WERI-Rb-1 (cell line): ENCODE measurements around the gene C13orf46.

Experiments
- DNase-seq: peaks from one replicate; pipeline ENCODE4 v3.0.0-alpha.2; 2020
- H3K27ac ChIP-seq: fragments of 250-450 bp; sonication (Bioruptor Pico); 2 replicates; pipeline ENCODE4 v1.5.1; 2020; ENCODE audit warnings: mild to moderate bottlenecking, moderate library complexity
- H3K27me3 ChIP-seq: fragments of 250-450 bp; sonication (Bioruptor Pico); 2 replicates; pipeline ENCODE4 v1.5.1; 2021; ENCODE audit warnings: mild to moderate bottlenecking, low read depth, moderate library complexity; ENCODE audit not compliant: insufficient read depth, severe bottlenecking
- H3K36me3 ChIP-seq: fragments of 250-450 bp; sonication (Bioruptor Pico); 2 replicates; pipeline ENCODE4 v1.5.1; 2020; ENCODE audit warnings: mild to moderate bottlenecking, moderate library complexity
- H3K4me3 ChIP-seq: 2 replicates; pipeline ENCODE4 v1.5.1; 2011; ENCODE audit warnings: low read depth, mild to moderate bottlenecking, control low read depth, low read length
- H3K9me3 ChIP-seq: fragments of 250-450 bp; sonication (Bioruptor Pico); 2 replicates; pipeline ENCODE4 v1.5.1; 2021; ENCODE audit warnings: mild to moderate bottlenecking, moderate library complexity; ENCODE audit not compliant: severe bottlenecking
- CTCF ChIP-seq: IDR thresholded peaks from 2 replicates; pipeline ENCODE4 v1.5.1; 2011; ENCODE audit warnings: low read depth, mild to moderate bottlenecking, control low read depth, inconsistent platforms, low read length

Gene C13orf46

GRCh38 chr13:113967729-113968462 is 6.0 kb downstream of the C13orf46 start:
- DNase-seq = no peak
- peaks cover 17% of the 10 kb centered on the region for H3K9me3 ChIP-seq
- H3K27ac ChIP-seq = no peak overlapping the region
- no peak overlapping the region for H3K4me3 ChIP-seq
- no peaks in the 10 kb centered on the region for H3K36me3 ChIP-seq
- peaks cover 10% of the 10 kb centered on the region for H3K27me3 ChIP-seq
- TF ChIP-seq CTCF = no peak

- no peaks in the 10 kb centered on the region for H3K36me3 ChIP-seq
- H3K27me3 ChIP-seq = peaks cover 17% of the 10 kb centered on the region
- DNase-seq = no peak
- no peak overlapping the region for H3K27ac ChIP-seq
- H3K9me3 ChIP-seq = peaks cover 19% of the 10 kb centered on the region
- no peak for TF ChIP-seq CTCF
- H3K4me3 ChIP-seq = no peak overlapping the region
Observed at GRCh38 chr13:113967206-113967720, 6.6 kb downstream of the C13orf46 start.

- no peak for TF ChIP-seq CTCF
- Histone ChIP-seq H3K9me3 (peaks cover 29% of the 10 kb centered on the region), H3K36me3 (no peaks in the 10 kb centered on the region), H3K27ac (no peak overlapping the region), H3K27me3 (peaks cover 19% of the 10 kb centered on the region), H3K4me3 (no peak overlapping the region)
- no peak for DNase-seq
Observed at GRCh38 chr13:113965968-113966884, 7.7 kb downstream of the C13orf46 start.

- DNase-seq = no peak
- Histone ChIP-seq H3K4me3 (no peak overlapping the region), H3K27me3 (peaks cover 19% of the 10 kb centered on the region), H3K36me3 (no peaks in the 10 kb centered on the region), H3K27ac (no peak overlapping the region), H3K9me3 (peaks cover 35% of the 10 kb centered on the region)
- no peak for TF ChIP-seq CTCF
Observed at GRCh38 chr13:113965383-113965874, 8.4 kb downstream of the C13orf46 start.

GRCh38 chr13:113964251-113964995 is 9.5 kb downstream of the C13orf46 start:
- peaks cover 19% of the 10 kb centered on the region for H3K27me3 ChIP-seq
- H3K9me3 ChIP-seq = peaks cover 45% of the 10 kb centered on the region
- no peak for DNase-seq
- no peak overlapping the region for H3K4me3 ChIP-seq
- no peak for TF ChIP-seq CTCF
- H3K27ac ChIP-seq = no peak overlapping the region
- H3K36me3 ChIP-seq = no peaks in the 10 kb centered on the region
